Heart right ventricle (tissue), 16 donors: ENCODE measurements around the gene LRP5. TPM values are rescaled to one million over a fixed set of nuclear protein-coding genes. Genes with fewer than 3 reads are reported as not detected.

Source experiments
- ATAC-seq, 8 donors: fragments of 200-7000 bp; cut with Tn5 transposase; one replicate each; pipeline ENCODE4 v1.9.1; 2020; ENCODE audit warnings: mild to moderate bottlenecking in 8 of 8, moderate library complexity in 8 of 8, moderate number of reproducible peaks in 1 of 8
- DNase-seq, 2 donors: peaks; one replicate each; pipeline ENCODE4 v3.0.0-alpha.2; 2020
- H3K27ac ChIP-seq, 10 donors: fragments of 200-600 bp; sonication (generic) in 2 of 10; one replicate each; pipeline versions ENCODE4 v1.5.0 to v1.8.0; 2020 to 2022; ENCODE audit warnings: mild to moderate bottlenecking in 3 of 10
- H3K27me3 ChIP-seq, 7 donors: fragments of 200-600 bp; one replicate each; pipeline ENCODE4 v1.8.0; 2021 to 2022; ENCODE audit warnings: mild to moderate bottlenecking in 2 of 7
- H3K36me3 ChIP-seq, 9 donors: fragments of 200-600 bp; sonication (generic) in 1 of 9; one replicate each; pipeline versions ENCODE4 v1.5.0 to v1.8.0; 2020 to 2022; ENCODE audit warnings: mild to moderate bottlenecking in 2 of 9
- H3K4me1 ChIP-seq, 9 donors: fragments of 200-600 bp; sonication (generic) in 1 of 9; one replicate each; pipeline versions ENCODE4 v1.5.0 to v1.8.0; 2020 to 2022; ENCODE audit warnings: mild to moderate bottlenecking in 4 of 9
- H3K4me3 ChIP-seq, 10 donors: fragments of 200-600 bp; sonication (generic) in 2 of 10; one replicate each; pipeline versions ENCODE4 v1.5.0 to v1.8.0; 2020 to 2022; ENCODE audit warnings: mild to moderate bottlenecking in 7 of 10, moderate library complexity in 2 of 10
- H3K9me3 ChIP-seq, 11 donors: fragments of 200-600 bp in 10 of 11; sonication (generic) in 2 of 11; one replicate each; pipeline versions ENCODE4 v1.5.0 to v1.8.0; 2013 to 2022; ENCODE audit warnings: mild to moderate bottlenecking in 2 of 11, control low read depth in 1 of 11, moderate library complexity in 1 of 11
- WGBS, 2 donors: extraction: QIAGEN DNeasy Blood & Tissue Kit; methylation state at CpG; one replicate each; pipeline ENCODE4 v1.1.7; 2013; ENCODE audit warnings: inconsistent platforms in 1 of 2; 5-methylcytosine and 5-hydroxymethylcytosine counted together
- intact Hi-C, 10 donors: fragments of 100-400 bp; cut with DNase I; formaldehyde crosslinking; loops; one replicate each; pipeline versions ENCODE4 v1.11.1 to v1.14.2; 2022
- polyA plus RNA-seq, 2 donors: library from polyadenylated mRNA; stranded (reverse); fragments of 200-250 nt; gene quantifications; one replicate each; pipeline ENCODE4 v1.2.3, GENCODE V29; 2013
- total RNA-seq, 10 donors: library from RNA; stranded (reverse); fragmentation: NEBNext Ultra II Directional in 3 of 10; extraction: Animal tissue kit (Norgen Biotek cat#: 25700) in 3 of 10; gene quantifications; one replicate each; pipeline versions ENCODE4 v1.2.1 to v1.2.4, GENCODE V29; 2021 to 2023
- TF ChIP-seq, protein P1 (sequence below), 9 donors: fragments of 200-600 bp; sonication (generic) in 2 of 9; IDR thresholded peaks; one replicate each; pipeline versions ENCODE4 v1.5.0 to v1.8.0; 2021 to 2022; ENCODE audit warnings: antibody characterized with exemption in 9 of 9, mild to moderate bottlenecking in 5 of 9, moderate library complexity in 1 of 9
- donor health status: Arrhythmogenic right ventricular cardiomyopathy.
- donor health status: ischemic (EF 13 %, LVEDD 7.1; RV severe dilation, severe dysfunction).
- donor health status: healthy with polysubstance abuse.
- donor health status: DM: no; HTN: yes; CAD: no.
- donor health status: DM: no; HTN: no; CAD: no.
- donor health status: ischemic (EF 25% LVEDD 6.9; RV normal size, moderate dysfunction).
- donor health status: ischemic (EF 25% LVEDD 5.7; RV mildly dilated, moderate dysfunction).
- donor health status: healthy.
- donor health status: DM: yes; HTN: yes; CAD: no.
- donor health status: Ischemic cardiomyopathy.
- donor health status: ischemic (EF 35%, LVEDD 5.7; RV mildly dilated, moderate dysfunction).
- donor health status: nonischemic (EF 11% LVEDD 7.7; RV severe dilation, severe dysfunction).
- donor health status: DM: yes; HTN: yes; CAD: no.
- donor health status: PGD.
- donor health status: ischemic (EF 29% LVEDD 5.4; RV normal size, mild dysfunction).
- donor health status: nonischemic (EF 23%, LVEDD 6.1; RV moderate dilation, normal function).

The LRP5 gene
- total and polyA plus RNA-seq, 12 donors = 23.2 to 73.3 (median 46.3) TPM

DNA sequence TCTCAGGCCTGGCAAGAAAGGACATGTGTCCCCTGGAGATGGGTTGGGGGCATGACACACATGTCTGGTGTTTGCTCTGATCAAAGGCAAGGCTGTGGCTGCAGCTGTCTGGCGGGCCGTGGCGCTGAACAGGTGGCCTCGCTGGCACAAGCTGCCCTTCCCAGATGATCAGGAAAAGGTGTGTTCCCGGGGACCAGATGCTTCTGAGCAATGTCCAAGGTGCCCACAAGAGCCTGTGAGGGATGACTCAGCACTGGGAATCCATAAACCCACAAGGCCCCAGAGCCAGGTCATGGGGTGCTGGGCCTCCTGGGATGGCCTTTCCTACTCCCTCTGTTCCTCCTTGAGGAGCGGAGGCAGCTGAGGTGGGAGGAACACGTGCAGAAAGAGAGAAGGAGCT lies 9.7 kb upstream of the LRP5 start:
- Histone ChIP-seq H3K4me1 (peaks cover 6 to 24% (median 12%) of the 10 kb centered on the region in 9 donors), H3K36me3 (no peaks in the 10 kb centered on the region), H3K27me3 (no peaks in the 10 kb centered on the region), H3K27ac (peak overlapping the region in 1 of 10 donors; percentile 53), H3K9me3 (no peaks in the 10 kb centered on the region), H3K4me3 (no peak overlapping the region)
- intact Hi-C loops = loop anchor here in 1 of 10 donors (10.0 kb wide), 1 partner anchor 142 kb away; no protein-coding TSS in a partner anchor
- DNase-seq (no peak), ATAC-seq (no peak)
- TF ChIP-seq, protein P1, sequence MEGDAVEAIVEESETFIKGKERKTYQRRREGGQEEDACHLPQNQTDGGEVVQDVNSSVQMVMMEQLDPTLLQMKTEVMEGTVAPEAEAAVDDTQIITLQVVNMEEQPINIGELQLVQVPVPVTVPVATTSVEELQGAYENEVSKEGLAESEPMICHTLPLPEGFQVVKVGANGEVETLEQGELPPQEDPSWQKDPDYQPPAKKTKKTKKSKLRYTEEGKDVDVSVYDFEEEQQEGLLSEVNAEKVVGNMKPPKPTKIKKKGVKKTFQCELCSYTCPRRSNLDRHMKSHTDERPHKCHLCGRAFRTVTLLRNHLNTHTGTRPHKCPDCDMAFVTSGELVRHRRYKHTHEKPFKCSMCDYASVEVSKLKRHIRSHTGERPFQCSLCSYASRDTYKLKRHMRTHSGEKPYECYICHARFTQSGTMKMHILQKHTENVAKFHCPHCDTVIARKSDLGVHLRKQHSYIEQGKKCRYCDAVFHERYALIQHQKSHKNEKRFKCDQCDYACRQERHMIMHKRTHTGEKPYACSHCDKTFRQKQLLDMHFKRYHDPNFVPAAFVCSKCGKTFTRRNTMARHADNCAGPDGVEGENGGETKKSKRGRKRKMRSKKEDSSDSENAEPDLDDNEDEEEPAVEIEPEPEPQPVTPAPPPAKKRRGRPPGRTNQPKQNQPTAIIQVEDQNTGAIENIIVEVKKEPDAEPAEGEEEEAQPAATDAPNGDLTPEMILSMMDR (IDR thresholded peaks at IDR 0.05) = no peak
- WGBS, 2 donors = 78 to 91% methylated on average over 7 of the region's 7 CpGs

- intact Hi-C loops = loop anchor here in 1 of 10 donors (10.0 kb wide), 1 partner anchor 142 kb away; no protein-coding TSS in a partner anchor
- ATAC-seq (peak in 1 of 8 donors; percentile 12), DNase-seq (no peak)
- 67 to 91% methylated on average over 2 of the region's 2 CpGs for WGBS, 2 donors
- Histone ChIP-seq H3K4me3 (no peak overlapping the region), H3K36me3 (no peaks in the 10 kb centered on the region), H3K27me3 (no peaks in the 10 kb centered on the region), H3K9me3 (no peaks in the 10 kb centered on the region), H3K27ac (peak overlapping the region in 1 of 10 donors; percentile 53), H3K4me1 (peaks cover 4 to 20% (median 10%) of the 10 kb centered on the region in 9 donors)
- TF ChIP-seq, protein P1 (IDR thresholded peaks at IDR 0.05) = no peak
Observed at GRCh38 chr11:68303083-68303482, 9.3 kb upstream of the LRP5 start.

DNA sequence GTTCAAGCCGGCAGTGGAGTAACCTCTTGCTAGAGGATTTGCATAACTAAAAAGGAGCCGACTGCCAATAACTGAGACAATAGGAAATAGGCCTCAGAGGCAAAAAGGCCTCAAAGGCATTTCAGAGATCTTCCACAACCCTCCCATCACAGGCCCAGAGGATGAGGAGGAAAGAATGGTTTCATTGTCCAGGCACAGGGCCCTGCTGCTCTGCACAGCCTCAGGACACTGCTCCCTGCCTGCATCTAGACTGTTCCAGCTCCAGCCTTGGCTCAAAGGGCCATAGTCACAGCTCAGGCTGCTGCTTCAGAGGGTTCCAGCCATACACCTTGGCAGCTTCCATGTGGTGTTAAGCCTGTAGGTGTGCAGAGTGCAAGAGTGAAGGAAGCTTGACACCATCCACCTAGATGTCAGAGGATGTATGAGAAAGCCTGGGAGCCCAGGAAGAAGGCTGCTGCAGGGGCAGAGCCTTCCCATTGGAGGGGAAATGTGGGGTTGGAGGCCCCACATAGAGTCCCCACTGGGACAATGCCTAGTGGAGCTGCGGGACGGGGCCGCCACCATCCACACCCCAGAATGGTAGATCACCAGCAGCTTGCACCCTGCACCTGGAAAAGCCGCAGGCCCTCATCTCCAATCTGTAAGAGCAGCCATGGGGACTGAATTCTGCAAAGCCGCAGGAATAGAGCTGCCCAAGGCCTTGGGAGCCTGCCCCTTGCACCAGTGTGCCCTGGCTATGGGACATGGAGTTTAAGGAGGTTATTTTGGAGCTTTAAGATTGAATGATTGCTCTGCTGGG lies 8.2 kb upstream of the LRP5 start:
- intact Hi-C loops = loop anchor here in 1 of 10 donors (10.0 kb wide), 1 partner anchor 141 kb away; no protein-coding TSS in a partner anchor
- 95 to 96% methylated on average over 7 of the region's 7 CpGs for WGBS, 2 donors
- TF ChIP-seq, protein P1 (IDR thresholded peaks at IDR 0.05) = no peak

DNA sequence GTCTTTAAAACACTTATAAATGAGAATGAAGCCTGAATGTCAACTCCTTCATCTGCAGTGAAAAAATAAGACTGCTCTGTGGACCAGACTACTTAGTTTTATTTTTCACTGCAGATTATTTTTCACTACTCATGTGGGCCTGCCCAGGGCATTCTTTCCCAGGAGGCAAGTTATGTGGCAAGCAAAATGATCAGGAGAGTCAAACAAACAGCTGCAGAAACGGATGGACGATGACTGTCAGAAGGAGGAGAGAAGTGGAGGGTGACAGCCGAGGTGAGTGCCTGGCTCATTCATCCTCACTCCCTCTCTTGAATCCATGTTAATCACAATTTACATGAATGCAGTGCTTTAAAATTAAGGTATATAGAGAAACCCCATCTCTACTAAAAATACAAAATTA lies 5.8 kb upstream of the LRP5 start:
- intact Hi-C loops = loop anchor here in 2 of 10 donors (5.0 to 10.0 kb wide), 2 partner anchors 76 to 138 kb away; no protein-coding TSS in a partner anchor
- Histone ChIP-seq H3K4me3 (no peak overlapping the region), H3K27me3 (peaks cover 0 to 2% (median 0%) of the 10 kb centered on the region in 7 donors), H3K36me3 (no peaks in the 10 kb centered on the region), H3K27ac (no peak overlapping the region), H3K9me3 (no peaks in the 10 kb centered on the region), H3K4me1 (peaks cover 0 to 15% (median 4%) of the 10 kb centered on the region in 9 donors)
- WGBS, 2 donors = 86 to 95% methylated on average over 3 of the region's 3 CpGs
- ATAC-seq (no peak), DNase-seq (no peak)
- TF ChIP-seq, protein P1 (IDR thresholded peaks at IDR 0.05) = no peak

More for the DNA sequence above, 8.2 kb upstream of the LRP5 start:
- Histone ChIP-seq H3K4me1 (peaks cover 0 to 14% (median 4%) of the 10 kb centered on the region in 9 donors), H3K9me3 (no peaks in the 10 kb centered on the region), H3K27me3 (no peaks in the 10 kb centered on the region), H3K27ac (no peak overlapping the region), H3K4me3 (no peak overlapping the region), H3K36me3 (no peaks in the 10 kb centered on the region)
- no peak for ATAC-seq
- no peak for DNase-seq
